Measurements from ENCODE around the gene SMIM36.
A peak's percentile ranks its signal among the peaks of the same experiment; 100 is the strongest.
"Not testable (repeated sequence)": the region's sequence is repeated elsewhere in the genome, so short reads cannot be mapped to it uniquely, and the experiment has no call there.

The SMIM36 gene

GRCh38 chr17:55510986-55511721, at the start of gene SMIM36:
SMIM36 (minus strand) TSS chr17:55511452.
- no peak for DNase-seq (ENCODE audit: low spot score)

DNA sequence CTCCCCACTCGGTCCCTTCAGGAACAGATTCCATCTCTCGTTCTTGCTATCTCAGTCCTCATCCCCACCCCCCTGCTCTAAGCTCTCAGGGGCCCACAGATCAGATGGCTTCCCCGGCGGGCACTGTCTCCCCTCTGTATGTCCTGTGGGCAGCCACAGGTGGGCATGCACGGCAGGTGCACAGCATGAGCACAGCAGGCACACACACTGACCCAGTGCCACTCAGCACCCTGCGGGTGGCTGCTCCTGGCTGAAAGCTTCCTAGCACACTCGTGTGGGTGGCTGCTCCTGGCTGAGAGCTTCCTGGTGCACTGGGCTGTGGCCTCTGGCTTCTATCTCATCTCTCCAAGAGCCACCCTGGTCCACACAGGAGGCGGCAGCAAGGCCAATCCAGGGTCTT, 44.5 kb upstream of the SMIM36 start:
- DNase-seq (ENCODE audit: low spot score) = no peak

- DNase-seq (ENCODE audit: low spot score) = peak; percentile 65
These were observed 37.9 kb upstream of the SMIM36 start for GRCh38 chr17:55549140-55549539.

DNA sequence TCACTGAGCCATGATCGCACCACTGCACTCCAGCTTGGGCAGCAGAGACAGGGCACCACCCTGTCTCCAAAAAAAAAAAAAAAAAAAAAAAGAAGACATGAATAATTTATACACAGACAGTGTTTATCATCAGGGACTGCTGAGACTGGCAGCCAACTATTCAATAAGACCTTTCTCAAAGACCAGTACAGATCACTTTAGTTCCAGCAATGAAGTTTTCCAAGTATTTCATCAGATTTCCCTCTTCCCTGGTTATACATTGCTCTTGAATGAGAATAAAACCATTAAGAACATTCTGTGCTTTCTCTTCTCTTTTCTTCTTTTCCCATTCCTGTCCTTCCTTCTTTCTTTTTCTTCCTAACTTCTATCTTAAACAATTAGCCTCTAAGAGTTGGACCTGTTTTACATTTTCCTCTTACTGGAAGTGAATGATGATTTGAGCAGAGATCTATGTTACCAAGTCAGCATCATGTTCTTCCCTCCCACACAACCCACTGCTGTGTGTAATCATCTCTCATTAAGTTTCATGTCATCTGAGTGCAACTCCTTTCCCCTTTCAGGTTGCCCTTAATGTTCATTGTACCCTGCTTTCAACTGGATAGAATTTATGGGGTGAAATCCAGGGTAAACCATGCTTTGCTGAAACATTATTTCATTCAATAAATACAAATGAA, 35.9 kb upstream of the SMIM36 start:
- DNase-seq (ENCODE audit: low spot score) = no peak

- no peak for DNase-seq (ENCODE audit: low spot score)
These were observed 35.2 kb upstream of the SMIM36 start for GRCh38 chr17:55546481-55546880.

DNA sequence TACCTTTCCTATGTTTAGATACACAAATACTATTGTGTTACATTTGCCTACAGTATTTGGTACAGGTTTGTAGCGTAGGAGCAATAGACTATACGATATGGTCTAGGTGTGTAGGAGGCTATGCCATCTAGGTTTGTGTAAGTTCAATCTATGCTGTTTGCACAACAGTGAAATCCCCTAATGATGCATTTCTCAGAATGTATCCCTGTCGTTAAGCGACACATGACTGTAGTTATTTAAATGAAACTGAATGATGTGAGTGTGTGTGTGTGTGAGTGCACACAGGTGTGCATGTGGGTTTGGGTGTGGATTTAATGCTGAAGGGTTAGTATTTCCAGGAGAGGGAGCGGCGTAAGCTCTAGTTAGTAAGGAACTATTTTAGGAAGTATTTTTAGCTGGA, 34.6 kb upstream of the SMIM36 start:
- no peak for DNase-seq (ENCODE audit: low spot score)

DNA sequence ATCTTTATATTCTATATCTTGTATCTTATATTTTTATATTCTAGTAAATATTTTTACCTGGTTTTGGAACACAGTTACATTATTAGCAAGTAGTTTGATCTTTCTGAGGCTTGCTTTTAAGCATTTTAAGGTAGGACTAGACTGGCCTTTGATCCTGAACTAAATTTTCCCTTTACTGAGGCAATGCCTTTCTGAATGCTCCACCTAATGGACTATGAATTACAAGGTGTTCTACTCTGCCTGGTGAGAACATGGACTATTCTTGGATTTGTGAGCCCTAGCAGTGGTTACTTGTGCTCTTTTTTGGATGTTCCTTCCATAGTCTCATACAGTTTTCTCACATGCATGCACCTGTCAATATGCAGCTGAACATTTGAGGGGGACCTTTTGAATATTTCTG, 32.5 kb upstream of the SMIM36 start:
- no peak for DNase-seq (ENCODE audit: low spot score)

- no peak for DNase-seq (ENCODE audit: low spot score)
These were observed 29.3 kb upstream of the SMIM36 start for GRCh38 chr17:55540414-55541091.

DNA sequence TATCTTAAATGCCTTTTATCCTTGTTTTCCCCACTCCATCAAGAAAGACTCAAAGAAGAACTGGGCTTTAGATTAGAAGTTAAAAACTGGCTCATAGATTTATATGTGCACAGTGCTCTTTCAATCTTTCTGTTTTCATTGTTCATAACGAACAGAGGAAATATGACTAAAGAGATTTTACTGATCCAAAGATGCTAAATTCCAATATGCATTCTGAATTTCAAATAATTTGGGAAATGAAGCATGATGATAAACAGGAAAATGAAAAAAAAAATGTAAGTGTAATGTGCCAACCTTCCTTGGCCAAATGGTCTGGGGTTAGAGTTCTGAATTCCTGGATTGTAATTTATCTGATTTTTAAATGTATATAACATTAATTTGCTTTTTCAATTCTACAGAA, 25.0 kb upstream of the SMIM36 start:
- DNase-seq (ENCODE audit: low spot score) = no peak

GRCh38 chr17:55533608-55534007, 22.4 kb upstream of the SMIM36 start:
- DNase-seq (ENCODE audit: low spot score) = no peak

GRCh38 chr17:55532670-55533069, 21.4 kb upstream of the SMIM36 start:
- DNase-seq (ENCODE audit: low spot score) = no peak

GRCh38 chr17:55531053-55531728, 19.9 kb upstream of the SMIM36 start:
- no peak for DNase-seq (ENCODE audit: low spot score)

GRCh38 chr17:55530064-55530463, 18.8 kb upstream of the SMIM36 start:
- no peak for DNase-seq (ENCODE audit: low spot score)

DNA sequence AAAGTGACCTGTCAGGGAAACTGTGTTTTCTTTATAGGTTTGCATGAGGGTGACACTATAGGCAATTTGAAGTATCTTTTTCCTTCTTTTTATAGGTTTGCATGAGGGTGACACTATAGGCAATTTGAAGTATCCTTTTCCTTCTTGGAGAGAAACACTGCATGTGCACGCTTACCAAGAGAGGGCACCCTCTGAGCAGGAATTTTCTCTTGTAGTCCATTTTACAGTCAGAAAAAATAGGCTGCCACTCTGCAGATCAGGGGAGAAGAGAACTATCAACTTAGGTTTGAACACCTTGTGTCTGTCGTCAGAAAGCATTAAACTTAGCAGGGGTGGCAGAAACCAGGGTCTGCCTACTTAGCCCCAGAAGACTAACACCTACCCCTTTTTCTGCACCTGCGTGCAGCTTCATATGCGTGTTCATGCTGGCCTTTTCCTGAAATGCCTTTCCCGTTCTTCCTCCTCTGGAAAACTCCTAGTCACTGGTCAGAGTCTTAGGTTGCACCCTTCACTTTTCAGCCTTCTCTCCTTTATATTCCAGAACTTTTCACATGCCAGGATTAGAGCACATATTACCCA, 16.4 kb upstream of the SMIM36 start:
- peak; percentile 61 for DNase-seq (ENCODE audit: low spot score)

- DNase-seq (ENCODE audit: low spot score) = no peak
These were observed 13.4 kb upstream of the SMIM36 start for GRCh38 chr17:55524440-55525220.

GRCh38 chr17:55523032-55523431, 11.8 kb upstream of the SMIM36 start:
- not testable (repeated sequence) for DNase-seq (ENCODE audit: low spot score)

- no peak for DNase-seq (ENCODE audit: low spot score)
These were observed 9.9 kb upstream of the SMIM36 start for GRCh38 chr17:55521186-55521585.

DNA sequence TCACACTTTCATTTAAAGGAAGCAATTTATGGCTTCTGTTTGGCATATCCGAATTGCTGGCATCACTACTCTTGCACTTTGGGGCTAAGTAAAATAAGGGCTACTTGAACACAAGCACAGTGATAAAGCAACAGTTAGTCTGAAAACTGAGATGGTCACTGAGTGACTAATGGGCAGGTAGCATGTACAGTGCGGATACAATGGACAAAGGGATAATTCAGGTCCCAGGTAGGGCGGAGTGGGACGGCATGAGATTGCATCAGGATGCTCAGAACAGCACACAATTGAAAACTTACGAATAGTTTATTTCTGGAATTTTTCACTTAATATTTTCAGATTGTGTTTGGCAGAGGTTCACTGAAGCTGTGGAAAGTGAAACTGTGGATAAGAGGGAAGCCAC, 9.2 kb upstream of the SMIM36 start:
- no peak for DNase-seq (ENCODE audit: low spot score)

- no peak for DNase-seq (ENCODE audit: low spot score)
These were observed 7.3 kb upstream of the SMIM36 start for GRCh38 chr17:55518510-55518909.

GRCh38 chr17:55513885-55514590, 2.8 kb upstream of the SMIM36 start:
- DNase-seq (ENCODE audit: low spot score) = peak; percentile 88

- not testable (repeated sequence) for DNase-seq (ENCODE audit: low spot score)
These were observed 3.6 kb downstream of the SMIM36 start for GRCh38 chr17:55507669-55508068.
